SK-N-SH treated with all-trans-retinoic acid at 6 μM for 48 hours (cell line): ENCODE measurements around the gene PDE4B.
"Not testable (repeated sequence)": the region's sequence is repeated elsewhere in the genome, so short reads cannot be mapped to it uniquely, and the experiment has no call there.

Source experiments
- ATAC-seq: fragments of 200-7000 bp; cut with Tn5 transposase; 3 replicates; pipeline ENCODE4 v1.9.1; 2020; ENCODE audit warnings: mild to moderate bottlenecking, moderate library complexity
- ARNTL ChIP-seq: fragments of 450-650 bp; formaldehyde crosslinking; IDR thresholded peaks from 2 replicates; pipeline ENCODE4 v1.5.0; 2020; ENCODE audit warnings: low read depth, mild to moderate bottlenecking, moderate library complexity, borderline replicate concordance
- BACH2 ChIP-seq: fragments of 250-450 bp; sonication (Bioruptor Pico); IDR thresholded peaks from 2 replicates; pipeline ENCODE4 v1.9.0; 2021; ENCODE audit warnings: mild to moderate bottlenecking, borderline replicate concordance
- CSRNP3 ChIP-seq: fragments of 250-450 bp; sonication (Bioruptor Pico); IDR thresholded peaks from 2 replicates; pipeline ENCODE4 v1.5.1; 2021; ENCODE audit warnings: mild to moderate bottlenecking, moderate library complexity
- GLIS3 ChIP-seq: fragments of 250-450 bp; sonication (Bioruptor Pico); IDR thresholded peaks from 2 replicates; pipeline ENCODE4 v1.5.0; 2020; ENCODE audit warnings: mild to moderate bottlenecking, moderate library complexity
- ISL1 ChIP-seq: fragments of 250-450 bp; sonication (Bioruptor Pico); IDR thresholded peaks from 2 replicates; pipeline ENCODE4 v2.1.2; 2022; ENCODE audit warnings: mild to moderate bottlenecking, moderate library complexity
- OSR1 ChIP-seq: fragments of 250-450 bp; sonication (Bioruptor Pico); IDR thresholded peaks from 2 replicates; pipeline ENCODE4 v1.8.0; 2022; ENCODE audit warnings: moderate library complexity, mild to moderate bottlenecking, inconsistent platforms
- PATZ1 ChIP-seq: fragments of 250-450 bp; sonication (Bioruptor Pico); IDR thresholded peaks from 2 replicates; pipeline ENCODE4 v1.8.0; 2020; ENCODE audit warnings: mild to moderate bottlenecking, moderate library complexity, borderline replicate concordance
- POU6F1 ChIP-seq: fragments of 250-450 bp; sonication (Bioruptor Pico); IDR thresholded peaks from 2 replicates; pipeline ENCODE4 v1.8.0; 2021; ENCODE audit warnings: low read depth, mild to moderate bottlenecking, moderate library complexity, borderline replicate concordance
- PPARA ChIP-seq: fragments of 250-450 bp; sonication (Bioruptor Pico); IDR thresholded peaks from 2 replicates; pipeline ENCODE4 v1.5.0; 2020; ENCODE audit warnings: mild to moderate bottlenecking, borderline replicate concordance
- RARB ChIP-seq: fragments of 250-450 bp; sonication (Bioruptor Pico); IDR thresholded peaks from 2 replicates; pipeline ENCODE4 v1.8.0; 2021; ENCODE audit warnings: mild to moderate bottlenecking, moderate library complexity
- TCF4 ChIP-seq: fragments of 250-450 bp; sonication (Bioruptor Pico); IDR thresholded peaks from 2 replicates; pipeline ENCODE4 v1.8.0; 2021; ENCODE audit warnings: mild to moderate bottlenecking, moderate library complexity, borderline replicate concordance
- TOX ChIP-seq: fragments of 250-450 bp; sonication (Bioruptor Pico); IDR thresholded peaks from 2 replicates; pipeline ENCODE4 v1.8.0; 2021; ENCODE audit warnings: mild to moderate bottlenecking, moderate library complexity, borderline replicate concordance
- TSHZ2 ChIP-seq: fragments of 250-450 bp; sonication (Bioruptor Pico); IDR thresholded peaks from 2 replicates; pipeline ENCODE4 v1.5.0; 2020; ENCODE audit warnings: mild to moderate bottlenecking, moderate library complexity
- ZC3H10 ChIP-seq: fragments of 250-450 bp; sonication (Bioruptor Pico); IDR thresholded peaks from 2 replicates; pipeline ENCODE4 v1.5.1; 2021; ENCODE audit warnings: mild to moderate bottlenecking, moderate library complexity
- ZNF565 ChIP-seq: fragments of 450-650 bp; formaldehyde crosslinking; conservative IDR thresholded peaks from 2 replicates; pipeline ENCODE4 v1.5.0; 2020; ENCODE audit warnings: low read depth, mild to moderate bottlenecking, moderate library complexity
- ZNF8 ChIP-seq: fragments of 450-650 bp; formaldehyde crosslinking; IDR thresholded peaks from 2 replicates; pipeline ENCODE4 v1.5.0; 2020; ENCODE audit warnings: mild to moderate bottlenecking, moderate library complexity

The PDE4B gene

GRCh38 chr1:66134004-66134403, 341.3 kb downstream of the PDE4B start:
- no peak for ATAC-seq
- TF ChIP-seq ZNF565 (CRISPR knock-in tag) (no peak), CSRNP3 (CRISPR knock-in tag) (no peak), TOX (CRISPR knock-in tag) (no peak), GLIS3 (no peak), RARB (CRISPR knock-in tag) (no peak), OSR1 (no peak), TSHZ2 (no peak), BACH2 (CRISPR knock-in tag) (no peak), PATZ1 (CRISPR knock-in tag) (no peak), ZNF8 (no peak), ZC3H10 (no peak)
- TF ChIP-seq, all 23 proteins: peak for 0

GRCh38 chr1:66135161-66135560, 342.5 kb downstream of the PDE4B start:
- no peak for TF ChIP-seq ARNTL (CRISPR knock-in tag)
- TF ChIP-seq, all 23 proteins: peak for 0
- no peak for ATAC-seq

- ATAC-seq: not testable (repeated sequence)
Measured at GRCh38 chr1:66136423-66136822, 343.7 kb downstream of the PDE4B start.

- TF ChIP-seq ISL1 (CRISPR knock-in tag) (peak; percentile 62; the same call in 1 of the 2 replicates), TSHZ2 (no peak)
- peak; percentile 36; the same call in 2 of the 3 replicates for ATAC-seq
Measured at GRCh38 chr1:66137235-66137634, 344.5 kb downstream of the PDE4B start.

- no peak for TF ChIP-seq TCF4 (CRISPR knock-in tag)
- TF ChIP-seq POU6F1 (CRISPR knock-in tag): no peak
- TF ChIP-seq GLIS3: no peak
- no peak for TF ChIP-seq ZC3H10
- no peak for TF ChIP-seq ISL1 (CRISPR knock-in tag)
- no peak for TF ChIP-seq CSRNP3 (CRISPR knock-in tag)
- no peak for TF ChIP-seq ZNF565 (CRISPR knock-in tag)
- no peak for TF ChIP-seq PPARA (CRISPR knock-in tag)
- TF ChIP-seq RARB (CRISPR knock-in tag): no peak
- no peak for ATAC-seq
Measured at GRCh38 chr1:66138613-66139012, 345.9 kb downstream of the PDE4B start.
